SU-DHL-6 (cell line): ENCODE measurements around the gene SACS.

ENCODE experiments used
- EZH2phosphoT487 ChIP-seq: fragments of 200-600 bp; sonication (generic), shearing (Covaris generic); conservative IDR thresholded peaks from 2 replicates; pipeline ENCODE4 v1.6.1; 2018; ENCODE audit warnings: mild to moderate bottlenecking, antibody characterized with exemption, low read length, moderate library complexity, mixed read lengths
- TF ChIP-seq, protein P1 (sequence below): fragments of 200-600 bp; sonication (generic); IDR thresholded peaks from one replicate; pipeline ENCODE4 v1.5.1; 2017; ENCODE audit warnings: antibody characterized with exemption, mild to moderate bottlenecking, low read length, moderate library complexity; ENCODE audit not compliant: insufficient read depth, poor library complexity, severe bottlenecking

DNA sequence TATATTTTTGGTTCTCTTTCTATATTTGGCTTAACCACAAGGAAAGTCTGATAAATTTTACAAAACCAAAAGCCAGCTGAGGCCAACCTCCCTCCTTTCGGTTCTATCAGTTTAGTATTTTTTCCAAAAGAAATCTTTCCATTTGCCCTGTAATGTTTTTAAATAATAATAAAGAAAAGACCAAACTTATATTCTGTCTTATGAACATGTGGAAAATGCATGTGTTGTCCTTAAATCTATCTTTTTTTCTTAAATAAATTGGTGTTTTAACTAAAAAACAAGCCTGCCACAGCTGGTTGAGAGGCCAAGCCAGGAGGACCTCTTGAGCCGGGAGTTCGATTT is 113.6 kb downstream of the SACS start:
- TF ChIP-seq, protein P1, sequence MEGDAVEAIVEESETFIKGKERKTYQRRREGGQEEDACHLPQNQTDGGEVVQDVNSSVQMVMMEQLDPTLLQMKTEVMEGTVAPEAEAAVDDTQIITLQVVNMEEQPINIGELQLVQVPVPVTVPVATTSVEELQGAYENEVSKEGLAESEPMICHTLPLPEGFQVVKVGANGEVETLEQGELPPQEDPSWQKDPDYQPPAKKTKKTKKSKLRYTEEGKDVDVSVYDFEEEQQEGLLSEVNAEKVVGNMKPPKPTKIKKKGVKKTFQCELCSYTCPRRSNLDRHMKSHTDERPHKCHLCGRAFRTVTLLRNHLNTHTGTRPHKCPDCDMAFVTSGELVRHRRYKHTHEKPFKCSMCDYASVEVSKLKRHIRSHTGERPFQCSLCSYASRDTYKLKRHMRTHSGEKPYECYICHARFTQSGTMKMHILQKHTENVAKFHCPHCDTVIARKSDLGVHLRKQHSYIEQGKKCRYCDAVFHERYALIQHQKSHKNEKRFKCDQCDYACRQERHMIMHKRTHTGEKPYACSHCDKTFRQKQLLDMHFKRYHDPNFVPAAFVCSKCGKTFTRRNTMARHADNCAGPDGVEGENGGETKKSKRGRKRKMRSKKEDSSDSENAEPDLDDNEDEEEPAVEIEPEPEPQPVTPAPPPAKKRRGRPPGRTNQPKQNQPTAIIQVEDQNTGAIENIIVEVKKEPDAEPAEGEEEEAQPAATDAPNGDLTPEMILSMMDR: no peak
- no peak for TF ChIP-seq EZH2phosphoT487
